Karpas-422 (cell line): Measurements from ENCODE around the gene PNPLA2. TPM values are rescaled to one million over a fixed set of nuclear protein-coding genes. Genes with fewer than 3 reads are reported as not detected.

ENCODE experiments used
- DNase-seq: peaks from one replicate; pipeline ENCODE4 v3.0.0-alpha.2; 2015
- H2AFZ ChIP-seq: fragments of 200-600 bp; sonication (generic); 2 replicates; pipeline ENCODE4 v1.6.1; 2014; ENCODE audit warnings: antibody characterized with exemption, low read length, mixed read lengths
- H3K27ac ChIP-seq: fragments of 200-600 bp; sonication (generic); 2 replicates; pipeline ENCODE4 v1.5.1; 2014; ENCODE audit warnings: mild to moderate bottlenecking, low read length, moderate library complexity
- H3K27me3 ChIP-seq: fragments of 200-600 bp; sonication (generic); 2 replicates; pipeline ENCODE4 v1.6.1; 2014; ENCODE audit warnings: low read length, mixed read lengths
- H3K36me3 ChIP-seq: fragments of 200-600 bp; sonication (generic); 2 replicates; pipeline ENCODE4 v1.6.1; 2014; ENCODE audit warnings: low read length, mixed read lengths; ENCODE audit not compliant: insufficient read depth
- H3K4me1 ChIP-seq: fragments of 200-600 bp; sonication (generic); 2 replicates; pipeline ENCODE4 v1.6.1; 2014; ENCODE audit warnings: mild to moderate bottlenecking, low read length, mixed read lengths
- H3K4me2 ChIP-seq: fragments of 200-600 bp; sonication (generic); 2 replicates; pipeline ENCODE4 v1.6.1; 2014; ENCODE audit warnings: low read length, low read depth, mild to moderate bottlenecking; ENCODE audit not compliant: poor library complexity, severe bottlenecking
- H3K4me3 ChIP-seq: fragments of 200-600 bp; sonication (generic); 2 replicates; pipeline ENCODE4 v1.5.1; 2014; ENCODE audit warnings: mild to moderate bottlenecking, antibody characterized with exemption, low read length, mixed read lengths
- H3K79me2 ChIP-seq: fragments of 200-600 bp; sonication (generic); 2 replicates; pipeline ENCODE4 v1.6.1; 2014; ENCODE audit warnings: mild to moderate bottlenecking, low read length, mixed read lengths
- H3K9ac ChIP-seq: fragments of 200-600 bp; sonication (generic); 2 replicates; pipeline ENCODE4 v1.6.0; 2014; ENCODE audit warnings: low read length
- H3K9me2 ChIP-seq: fragments of 200-600 bp; sonication (generic), shearing (Covaris generic); replicated peaks from 2 replicates; pipeline ENCODE4 v1.6.0; 2014; ENCODE audit warnings: mild to moderate bottlenecking, low read length, moderate library complexity; ENCODE audit not compliant: insufficient read depth
- H3K9me3 ChIP-seq: fragments of 300-700, 200-600 bp; sonication (generic); 2 replicates; pipeline ENCODE4 v1.6.1; 2014; ENCODE audit warnings: low read length, mixed read lengths
- H4K20me1 ChIP-seq: fragments of 200-600 bp; sonication (generic); 2 replicates; pipeline ENCODE4 v1.6.1; 2014; ENCODE audit warnings: mild to moderate bottlenecking, antibody characterized with exemption, low read length, low read depth; ENCODE audit not compliant: insufficient read depth
- total RNA-seq: library from RNA; depleted of rRNA; stranded (reverse); fragments of >200 nt; shearing (Covaris generic); gene quantifications from 2 replicates; pipeline ENCODE4 v1.2.3, GENCODE V29; 2014; ENCODE audit warnings: low replicate concordance

Gene PNPLA2
- total RNA-seq, 1 experiment from 2014 or later: 32.5 TPM

DNA sequence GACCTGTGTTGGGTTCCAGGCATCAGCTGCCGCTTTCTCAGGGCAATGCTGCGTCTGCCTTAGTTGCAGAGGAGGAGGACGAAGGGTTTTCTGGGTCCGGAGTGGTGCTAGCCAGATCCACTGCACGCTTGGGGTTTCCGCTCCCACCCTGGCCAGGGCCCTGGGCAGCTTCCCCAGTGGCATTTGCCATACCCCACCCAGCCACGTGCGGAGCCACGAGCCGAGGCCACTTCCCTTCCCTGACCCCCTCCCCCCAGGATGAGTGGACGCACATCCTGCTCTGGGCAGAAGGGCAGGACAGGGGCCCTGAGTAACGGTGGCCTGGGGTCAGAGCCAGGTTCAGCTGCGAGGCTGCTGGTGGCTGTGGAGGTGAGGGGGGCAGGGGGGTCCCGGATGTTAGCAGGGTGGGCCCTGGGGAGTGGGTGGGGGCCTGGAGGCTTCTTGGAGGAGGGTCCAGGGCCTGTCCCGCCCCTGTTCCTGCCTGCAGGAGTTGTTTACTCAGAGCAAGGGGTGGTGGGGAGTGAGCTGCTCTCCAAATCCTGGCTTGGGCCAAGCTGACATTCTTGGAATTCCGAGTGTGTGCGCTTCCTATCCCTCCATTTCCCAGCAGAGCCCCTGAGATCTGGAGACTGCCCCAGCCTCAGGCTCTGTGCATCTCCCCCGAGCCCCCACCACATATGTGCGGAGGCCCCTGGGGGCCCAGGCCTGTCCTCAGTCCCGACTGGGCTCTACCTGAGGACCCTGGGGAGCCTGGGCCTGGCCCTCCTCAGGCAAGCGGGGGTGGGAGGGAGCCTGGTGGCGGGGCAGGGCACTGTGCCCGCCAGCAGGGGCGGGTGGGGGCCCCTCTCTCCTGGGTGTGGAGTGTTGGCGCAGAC lies 25.3 kb downstream of the PNPLA2 start:
- no peaks in the 10 kb centered on the region for H3K9me2 ChIP-seq
- peak overlapping the region; percentile 85 for H3K4me2 ChIP-seq
- no peak overlapping the region; the same call in 1 of the 2 replicates for H3K9ac ChIP-seq
- H3K4me1 ChIP-seq: peaks cover 31% of the 10 kb centered on the region
- peaks cover 30% of the 10 kb centered on the region; the same call in 1 of the 2 replicates for H4K20me1 ChIP-seq
- H3K27me3 ChIP-seq: no peaks in the 10 kb centered on the region
- no peaks in the 10 kb centered on the region for H3K9me3 ChIP-seq
- no peak overlapping the region for H3K4me3 ChIP-seq
- no peak overlapping the region for H2AFZ ChIP-seq
- no peak for DNase-seq
- no peak overlapping the region for H3K27ac ChIP-seq
- H3K36me3 ChIP-seq: 0 out of 2 replicates have a peak, but pooled peaks cover 3% of the 10 kb centered on the region
- peaks cover 24% of the 10 kb centered on the region for H3K79me2 ChIP-seq

DNA sequence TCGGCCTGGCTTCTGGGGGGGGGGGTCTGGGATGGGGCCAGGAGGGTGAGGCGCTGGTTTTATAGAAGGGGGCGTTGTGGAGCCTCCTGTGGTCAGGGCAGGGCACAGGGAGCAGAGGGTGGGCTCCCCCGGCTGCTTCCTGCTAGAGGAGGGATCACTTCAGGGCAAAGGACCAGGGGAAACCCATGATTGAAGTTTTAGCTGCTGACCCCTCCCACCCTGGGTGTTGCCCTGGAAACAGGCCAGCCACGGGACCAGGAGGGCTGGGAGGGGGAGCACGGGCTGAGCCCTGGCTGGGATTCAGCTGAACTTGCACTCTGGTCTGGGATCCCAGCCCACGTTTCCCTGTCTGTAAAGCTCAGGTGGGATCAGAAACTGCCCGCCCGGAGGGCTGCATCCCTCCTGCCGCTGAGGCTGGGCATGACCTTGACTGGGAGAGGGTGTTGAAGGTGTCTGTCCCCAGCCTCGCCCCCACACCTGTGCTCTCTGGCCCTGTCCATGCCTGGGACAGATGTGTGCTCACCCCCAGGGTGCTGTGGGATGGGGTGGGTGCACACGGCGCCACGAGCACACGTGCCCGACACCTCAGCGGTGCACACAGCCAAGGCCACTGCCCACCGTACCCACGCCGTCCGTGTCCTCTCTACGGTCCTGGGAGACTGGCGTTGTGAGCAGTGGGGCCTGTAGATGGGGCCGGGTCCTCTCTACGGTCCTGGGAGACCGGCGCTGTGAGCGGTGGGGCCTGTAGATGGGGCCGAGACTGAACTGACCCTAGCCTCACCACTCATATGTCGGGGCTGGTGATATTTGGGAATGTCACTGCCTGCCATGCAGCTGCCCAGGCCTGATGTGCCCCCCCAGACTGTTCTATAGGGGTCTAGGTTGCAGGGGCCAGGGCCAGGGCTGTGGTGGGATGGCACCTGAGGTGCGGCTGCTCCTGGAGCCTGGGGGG lies 26.3 kb downstream of the PNPLA2 start:
- Histone ChIP-seq H3K27me3 (no peaks in the 10 kb centered on the region), H3K4me3 (no peak overlapping the region), H3K9me3 (no peaks in the 10 kb centered on the region), H2AFZ (no peak overlapping the region), H3K27ac (no peak overlapping the region), H3K36me3 (0 out of 2 replicates have a peak, but pooled peaks cover 2% of the 10 kb centered on the region), H4K20me1 (peaks cover 30% of the 10 kb centered on the region; the same call in 1 of the 2 replicates), H3K4me2 (no peak overlapping the region), H3K79me2 (peaks cover 23% of the 10 kb centered on the region), H3K9me2 (no peaks in the 10 kb centered on the region), H3K9ac (no peak overlapping the region), H3K4me1 (peaks cover 35% of the 10 kb centered on the region)
- no peak for DNase-seq

DNA sequence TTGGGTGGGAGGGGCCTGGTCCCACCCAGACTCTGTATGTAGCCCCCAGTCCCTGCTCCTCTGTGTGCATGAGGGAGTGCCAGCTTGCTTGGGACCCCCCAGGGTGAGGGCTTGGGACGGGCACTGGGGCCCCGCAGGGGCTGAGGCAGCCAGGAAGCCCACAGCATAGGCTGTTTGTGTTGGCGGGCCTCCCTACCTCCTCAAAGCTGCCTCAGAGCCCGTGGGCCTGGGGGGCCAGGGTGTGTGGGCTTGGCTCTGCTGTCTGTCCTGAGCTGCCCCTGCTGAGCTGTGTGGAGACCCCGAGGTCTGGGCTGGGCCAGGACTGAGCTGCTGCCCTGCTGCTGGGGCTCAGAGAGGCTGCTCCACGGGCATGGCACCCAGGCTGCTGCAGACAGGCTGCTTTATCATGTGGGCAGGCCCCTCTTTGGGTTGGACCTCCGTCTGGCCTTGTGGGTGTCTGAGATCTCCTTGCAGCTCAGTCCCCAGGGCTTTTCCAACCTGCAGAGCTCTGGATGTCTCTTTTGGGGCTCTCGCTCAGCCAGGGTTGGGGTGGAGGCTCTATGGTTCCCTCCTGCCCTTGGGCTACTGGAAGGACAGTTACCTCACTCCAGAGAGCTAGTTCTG lies 27.3 kb downstream of the PNPLA2 start:
- H3K9ac ChIP-seq: no peak overlapping the region
- H3K9me2 ChIP-seq: no peaks in the 10 kb centered on the region
- no peaks in the 10 kb centered on the region for H3K27me3 ChIP-seq
- H4K20me1 ChIP-seq: peaks cover 23% of the 10 kb centered on the region; the same call in 1 of the 2 replicates
- H3K4me1 ChIP-seq: peaks cover 30% of the 10 kb centered on the region
- no peak overlapping the region for H3K4me3 ChIP-seq
- no peak overlapping the region for H3K27ac ChIP-seq
- no peaks in the 10 kb centered on the region for H3K9me3 ChIP-seq
- H3K79me2 ChIP-seq: peaks cover 13% of the 10 kb centered on the region
- no peak overlapping the region for H2AFZ ChIP-seq
- DNase-seq: no peak
- no peak overlapping the region for H3K4me2 ChIP-seq
- H3K36me3 ChIP-seq: no peaks in the 10 kb centered on the region

DNA sequence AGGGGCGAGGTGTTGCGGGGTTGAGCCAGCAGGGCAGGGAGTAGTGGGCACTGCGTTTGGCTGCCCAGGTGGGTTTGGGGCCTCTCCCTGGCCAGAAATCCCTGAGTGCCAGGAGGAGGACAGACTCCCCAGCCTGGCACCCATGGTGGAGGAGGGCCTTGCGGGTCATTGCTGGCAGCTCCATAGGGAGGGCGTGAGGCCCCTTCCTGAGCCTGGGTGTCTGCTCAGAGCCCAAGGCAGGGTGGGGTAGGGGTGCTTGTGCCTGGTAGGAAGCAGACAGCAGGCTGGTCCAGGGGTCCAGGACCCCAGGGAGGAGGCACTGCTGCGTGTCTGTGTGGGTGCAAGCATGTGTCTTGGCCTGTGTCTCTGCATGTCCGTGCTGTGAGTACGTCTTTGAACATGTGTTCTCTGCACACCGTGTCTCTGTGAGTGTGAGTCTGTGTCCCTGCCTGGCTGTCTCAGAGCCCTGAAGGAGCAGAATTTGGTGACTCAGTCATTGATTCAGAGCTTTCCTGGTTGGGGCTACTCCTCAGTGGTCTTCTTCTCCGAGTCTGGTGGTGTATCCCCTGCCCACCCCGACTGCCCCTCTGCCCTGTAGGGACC lies 27.9 kb downstream of the PNPLA2 start:
- Histone ChIP-seq H3K79me2 (peaks cover 7% of the 10 kb centered on the region), H3K9me2 (no peaks in the 10 kb centered on the region), H2AFZ (no peak overlapping the region), H3K4me2 (no peak overlapping the region), H3K27ac (no peak overlapping the region), H3K9ac (no peak overlapping the region), H3K36me3 (no peaks in the 10 kb centered on the region), H3K4me3 (no peak overlapping the region), H3K4me1 (peaks cover 24% of the 10 kb centered on the region), H3K9me3 (no peaks in the 10 kb centered on the region), H3K27me3 (no peaks in the 10 kb centered on the region), H4K20me1 (peaks cover 18% of the 10 kb centered on the region; the same call in 1 of the 2 replicates)
- DNase-seq: no peak

DNA sequence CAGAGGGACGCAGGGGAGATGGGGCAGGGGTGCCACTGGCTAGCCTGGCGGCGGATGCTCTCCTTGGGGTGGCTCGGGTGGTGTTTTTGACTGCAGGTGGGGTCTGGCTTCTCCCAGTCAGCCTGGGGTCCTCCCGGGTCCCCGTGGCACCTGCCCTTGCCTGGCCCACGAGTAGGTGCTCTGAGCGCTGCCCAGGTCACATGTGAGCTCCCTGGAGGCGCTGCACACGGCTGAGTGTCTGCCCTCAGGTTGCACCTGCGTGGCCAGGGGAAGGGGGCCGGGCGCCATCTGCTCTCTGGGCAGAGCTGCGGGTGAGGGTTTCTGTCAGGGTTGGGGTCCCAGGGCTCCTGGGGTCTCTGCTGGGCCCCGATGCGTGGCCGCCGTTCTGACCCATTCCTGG lies 29.2 kb downstream of the PNPLA2 start:
- Histone ChIP-seq H3K9me2 (no peaks in the 10 kb centered on the region), H3K9me3 (no peaks in the 10 kb centered on the region), H3K4me1 (peaks cover 24% of the 10 kb centered on the region), H3K27me3 (no peaks in the 10 kb centered on the region), H4K20me1 (peaks cover 14% of the 10 kb centered on the region; the same call in 1 of the 2 replicates), H2AFZ (no peak overlapping the region), H3K27ac (no peak overlapping the region), H3K79me2 (no peaks in the 10 kb centered on the region), H3K9ac (no peak overlapping the region), H3K4me3 (no peak overlapping the region), H3K4me2 (no peak overlapping the region), H3K36me3 (no peaks in the 10 kb centered on the region)
- no peak for DNase-seq

DNA sequence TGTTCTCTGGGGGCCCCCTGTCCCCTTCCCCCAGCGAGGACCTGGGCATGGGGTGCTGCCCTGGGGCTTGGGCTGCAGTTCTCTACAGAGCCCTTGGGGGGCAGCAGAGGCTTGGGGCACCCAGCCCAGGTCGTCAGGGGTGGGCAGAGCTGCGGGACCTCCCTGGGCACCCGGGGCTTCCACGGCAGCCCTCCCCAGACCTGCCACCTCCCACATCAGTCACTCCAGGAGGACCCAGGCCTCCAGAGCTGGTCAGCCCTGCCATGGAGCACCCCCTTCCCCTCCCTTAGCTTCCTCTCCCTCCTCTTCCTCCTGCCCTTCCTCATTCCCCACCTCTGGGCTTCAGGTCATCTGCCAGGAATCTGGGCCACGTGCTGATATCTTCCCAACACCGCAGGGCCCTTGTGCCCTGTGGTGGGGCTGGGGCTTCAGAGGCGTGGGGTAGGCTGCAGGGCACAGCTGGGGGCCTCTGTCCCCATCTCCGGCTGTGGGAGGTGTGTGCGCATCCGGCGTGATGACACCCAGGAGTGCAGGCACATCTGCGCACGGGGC lies 29.7 kb downstream of the PNPLA2 start:
- Histone ChIP-seq H3K36me3 (no peaks in the 10 kb centered on the region), H3K9ac (no peak overlapping the region), H3K4me1 (peaks cover 19% of the 10 kb centered on the region), H3K9me3 (no peaks in the 10 kb centered on the region), H3K4me2 (no peak overlapping the region), H4K20me1 (peaks cover 14% of the 10 kb centered on the region; the same call in 1 of the 2 replicates), H3K79me2 (no peaks in the 10 kb centered on the region), H3K9me2 (no peaks in the 10 kb centered on the region), H2AFZ (no peak overlapping the region), H3K27me3 (no peaks in the 10 kb centered on the region), H3K27ac (no peak overlapping the region), H3K4me3 (no peak overlapping the region)
- DNase-seq: peak; percentile 88

DNA sequence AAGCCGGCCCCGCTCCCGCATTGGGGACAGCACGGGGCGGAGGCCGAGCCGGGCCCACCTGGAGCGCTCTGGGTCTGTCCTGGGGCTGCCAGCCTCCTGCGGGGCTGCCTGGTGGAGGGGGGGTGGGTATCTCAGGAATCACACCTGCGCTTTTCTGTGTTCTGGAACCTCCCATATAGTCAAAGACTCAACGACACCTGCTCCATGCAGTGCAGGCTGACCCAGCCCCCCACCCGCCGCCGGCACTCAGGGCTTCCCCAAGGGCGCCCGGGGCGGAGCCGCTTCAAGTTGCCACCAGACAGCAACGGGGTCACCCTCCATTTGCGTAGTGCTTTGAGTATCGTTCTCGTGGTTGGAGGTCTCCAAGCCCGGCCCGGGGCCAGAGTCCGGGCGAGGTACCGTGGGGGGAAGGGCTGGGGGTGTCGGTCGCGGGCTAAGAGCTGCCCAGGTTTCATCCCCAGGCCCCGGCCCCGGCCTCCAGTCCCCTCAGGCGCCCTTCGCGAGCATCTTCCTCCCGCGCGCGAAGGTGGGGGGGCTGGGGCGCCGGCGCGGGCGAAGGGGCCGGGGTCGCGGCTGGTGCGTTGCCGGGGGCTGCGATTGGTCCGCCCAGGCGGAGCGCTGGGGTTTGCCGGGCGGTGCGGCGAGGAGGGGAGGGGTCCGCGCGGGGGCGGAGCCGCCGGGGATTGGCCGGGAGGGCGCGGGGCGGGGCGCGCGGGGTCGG lies 30.6 kb downstream of the PNPLA2 start:
- Histone ChIP-seq H3K4me3 (no peak overlapping the region), H3K9ac (no peak overlapping the region), H3K36me3 (no peaks in the 10 kb centered on the region), H4K20me1 (peaks cover 14% of the 10 kb centered on the region; the same call in 1 of the 2 replicates), H3K27ac (no peak overlapping the region), H3K9me2 (no peaks in the 10 kb centered on the region), H3K9me3 (no peaks in the 10 kb centered on the region), H3K4me2 (peak overlapping the region; percentile 26), H3K27me3 (no peaks in the 10 kb centered on the region), H2AFZ (no peak overlapping the region), H3K4me1 (peaks cover 11% of the 10 kb centered on the region), H3K79me2 (no peaks in the 10 kb centered on the region)
- peak; percentile 72 for DNase-seq
